ENCODE measurements around the gene C1GALT1.

The C1GALT1 gene

GRCh38 chr7:7201578-7202374 lies 19.4 kb downstream of the C1GALT1 start:
- H3K9me3 Mint-ChIP-seq, result peaks cover under 1% of the 10 kb centered on the region
- H3K4me3 Mint-ChIP-seq, result peak overlapping the region; percentile 46
- H3K4me1 Mint-ChIP-seq (ENCODE audit: low read depth), result peaks cover 81% of the 10 kb centered on the region
- H3K36me3 Mint-ChIP-seq (ENCODE audit: low read depth), result peaks cover 29% of the 10 kb centered on the region
- peak; percentile 49 for DNase-seq
- H3K27me3 Mint-ChIP-seq, result no peaks in the 10 kb centered on the region
- peak overlapping the region; percentile 76 for H3K27ac Mint-ChIP-seq

- no peak for DNase-seq
- Mint-ChIP-seq H3K27me3 (no peaks in the 10 kb centered on the region), H3K9me3 (peaks cover 4% of the 10 kb centered on the region), H3K36me3 (ENCODE audit: low read depth) (peaks cover 29% of the 10 kb centered on the region), H3K4me1 (ENCODE audit: low read depth) (peaks cover 82% of the 10 kb centered on the region), H3K4me3 (no peak overlapping the region), H3K27ac (peak overlapping the region; percentile 76)
Observed at GRCh38 chr7:7202375-7202720, 20.0 kb downstream of the C1GALT1 start.

- peaks cover 24% of the 10 kb centered on the region for H3K36me3 Mint-ChIP-seq (ENCODE audit: low read depth)
- H3K4me3 Mint-ChIP-seq, result no peak overlapping the region
- no peaks in the 10 kb centered on the region for H3K27me3 Mint-ChIP-seq
- peaks cover 79% of the 10 kb centered on the region for H3K4me1 Mint-ChIP-seq (ENCODE audit: low read depth)
- DNase-seq, result no peak
- peaks cover 4% of the 10 kb centered on the region for H3K9me3 Mint-ChIP-seq
- peak overlapping the region; percentile 22 for H3K27ac Mint-ChIP-seq
Observed at GRCh38 chr7:7203813-7204575, 21.6 kb downstream of the C1GALT1 start.

- Mint-ChIP-seq H3K36me3 (ENCODE audit: low read depth) (peaks cover 49% of the 10 kb centered on the region), H3K27me3 (no peaks in the 10 kb centered on the region), H3K27ac (no peak overlapping the region), H3K4me1 (ENCODE audit: low read depth) (peaks cover 73% of the 10 kb centered on the region), H3K9me3 (peaks cover 4% of the 10 kb centered on the region), H3K4me3 (no peak overlapping the region)
- no peak for DNase-seq
Observed at GRCh38 chr7:7207876-7208275, 25.5 kb downstream of the C1GALT1 start.

- H3K27me3 Mint-ChIP-seq, result no peaks in the 10 kb centered on the region
- peaks cover 49% of the 10 kb centered on the region for H3K36me3 Mint-ChIP-seq (ENCODE audit: low read depth)
- DNase-seq, result no peak
- H3K9me3 Mint-ChIP-seq, result peaks cover 4% of the 10 kb centered on the region
- no peak overlapping the region for H3K27ac Mint-ChIP-seq
- H3K4me1 Mint-ChIP-seq (ENCODE audit: low read depth), result peaks cover 67% of the 10 kb centered on the region
- H3K4me3 Mint-ChIP-seq, result no peak overlapping the region
Observed at GRCh38 chr7:7208520-7208919, 26.2 kb downstream of the C1GALT1 start.

GRCh38 chr7:7209412-7210050 lies 27.2 kb downstream of the C1GALT1 start:
- H3K27ac Mint-ChIP-seq, result no peak overlapping the region
- peaks cover 59% of the 10 kb centered on the region for H3K36me3 Mint-ChIP-seq (ENCODE audit: low read depth)
- H3K4me3 Mint-ChIP-seq, result no peak overlapping the region
- peaks cover 65% of the 10 kb centered on the region for H3K4me1 Mint-ChIP-seq (ENCODE audit: low read depth)
- no peak for DNase-seq
- no peaks in the 10 kb centered on the region for H3K27me3 Mint-ChIP-seq
- H3K9me3 Mint-ChIP-seq, result peaks cover 4% of the 10 kb centered on the region

GRCh38 chr7:7210475-7211237 lies 28.3 kb downstream of the C1GALT1 start:
- H3K36me3 Mint-ChIP-seq (ENCODE audit: low read depth), result peaks cover 67% of the 10 kb centered on the region
- H3K4me1 Mint-ChIP-seq (ENCODE audit: low read depth), result peaks cover 60% of the 10 kb centered on the region
- peaks cover 4% of the 10 kb centered on the region for H3K9me3 Mint-ChIP-seq
- DNase-seq, result no peak
- no peak overlapping the region for H3K27ac Mint-ChIP-seq
- H3K27me3 Mint-ChIP-seq, result no peaks in the 10 kb centered on the region
- H3K4me3 Mint-ChIP-seq, result no peak overlapping the region

- H3K4me1 Mint-ChIP-seq (ENCODE audit: low read depth), result peaks cover 53% of the 10 kb centered on the region
- no peaks in the 10 kb centered on the region for H3K9me3 Mint-ChIP-seq
- no peak overlapping the region for H3K4me3 Mint-ChIP-seq
- peaks cover 75% of the 10 kb centered on the region for H3K36me3 Mint-ChIP-seq (ENCODE audit: low read depth)
- DNase-seq, result no peak
- H3K27me3 Mint-ChIP-seq, result no peaks in the 10 kb centered on the region
- H3K27ac Mint-ChIP-seq, result no peak overlapping the region
Observed at GRCh38 chr7:7212612-7213011, 30.3 kb downstream of the C1GALT1 start.

GRCh38 chr7:7214398-7215347 lies 32.3 kb downstream of the C1GALT1 start:
- H3K4me1 Mint-ChIP-seq (ENCODE audit: low read depth), result peaks cover 49% of the 10 kb centered on the region

GRCh38 chr7:7216279-7216678 lies 33.9 kb downstream of the C1GALT1 start:
- DNase-seq, result no peak
- H3K27me3 Mint-ChIP-seq, result no peaks in the 10 kb centered on the region
- H3K4me1 Mint-ChIP-seq (ENCODE audit: low read depth), result peaks cover 41% of the 10 kb centered on the region
- H3K4me3 Mint-ChIP-seq, result no peak overlapping the region
- H3K36me3 Mint-ChIP-seq (ENCODE audit: low read depth), result peaks cover 70% of the 10 kb centered on the region
- H3K27ac Mint-ChIP-seq, result no peak overlapping the region
- no peaks in the 10 kb centered on the region for H3K9me3 Mint-ChIP-seq

More at GRCh38 chr7:7214398-7215347, 32.3 kb downstream of the C1GALT1 start:
- DNase-seq, result no peak
- no peaks in the 10 kb centered on the region for H3K9me3 Mint-ChIP-seq
- no peaks in the 10 kb centered on the region for H3K27me3 Mint-ChIP-seq
- H3K4me3 Mint-ChIP-seq, result no peak overlapping the region
- H3K27ac Mint-ChIP-seq, result no peak overlapping the region
- H3K36me3 Mint-ChIP-seq (ENCODE audit: low read depth), result peaks cover 77% of the 10 kb centered on the region

GRCh38 chr7:7219216-7219615 lies 36.9 kb downstream of the C1GALT1 start:
- Mint-ChIP-seq H3K27ac (no peak overlapping the region), H3K4me1 (ENCODE audit: low read depth) (peaks cover 49% of the 10 kb centered on the region), H3K36me3 (ENCODE audit: low read depth) (peaks cover 73% of the 10 kb centered on the region), H3K9me3 (no peaks in the 10 kb centered on the region), H3K4me3 (no peak overlapping the region), H3K27me3 (no peaks in the 10 kb centered on the region)
- no peak for DNase-seq

GRCh38 chr7:7220821-7221220 lies 38.5 kb downstream of the C1GALT1 start:
- H3K27ac Mint-ChIP-seq, result no peak overlapping the region
- H3K27me3 Mint-ChIP-seq, result no peaks in the 10 kb centered on the region
- H3K9me3 Mint-ChIP-seq, result no peaks in the 10 kb centered on the region
- H3K4me3 Mint-ChIP-seq, result no peak overlapping the region
- H3K36me3 Mint-ChIP-seq (ENCODE audit: low read depth), result peaks cover 66% of the 10 kb centered on the region
- peaks cover 50% of the 10 kb centered on the region for H3K4me1 Mint-ChIP-seq (ENCODE audit: low read depth)
- no peak for DNase-seq

- no peaks in the 10 kb centered on the region for H3K9me3 Mint-ChIP-seq
- DNase-seq, result no peak
- no peaks in the 10 kb centered on the region for H3K27me3 Mint-ChIP-seq
- H3K36me3 Mint-ChIP-seq (ENCODE audit: low read depth), result peaks cover 65% of the 10 kb centered on the region
- H3K4me1 Mint-ChIP-seq (ENCODE audit: low read depth), result peaks cover 50% of the 10 kb centered on the region
- peak overlapping the region; percentile 22 for H3K27ac Mint-ChIP-seq
- no peak overlapping the region for H3K4me3 Mint-ChIP-seq
Observed at GRCh38 chr7:7221599-7222038, 39.3 kb downstream of the C1GALT1 start.

Data from activated T-cell treated with anti-CD3 and anti-CD28 coated beads, Interleukin-2, amount 50 U/mL, for 24 hours (primary cell).